Ammon's horn (tissue), 1 donor: Measurements from ENCODE around the gene CEBPG.
A peak's percentile ranks its signal among the peaks of the same experiment; 100 is the strongest.

Source experiments
- DNase-seq: peaks from one replicate; pipeline ENCODE4 v3.0.0-alpha.2; 2016; ENCODE audit warnings: low spot score

The CEBPG gene

DNA sequence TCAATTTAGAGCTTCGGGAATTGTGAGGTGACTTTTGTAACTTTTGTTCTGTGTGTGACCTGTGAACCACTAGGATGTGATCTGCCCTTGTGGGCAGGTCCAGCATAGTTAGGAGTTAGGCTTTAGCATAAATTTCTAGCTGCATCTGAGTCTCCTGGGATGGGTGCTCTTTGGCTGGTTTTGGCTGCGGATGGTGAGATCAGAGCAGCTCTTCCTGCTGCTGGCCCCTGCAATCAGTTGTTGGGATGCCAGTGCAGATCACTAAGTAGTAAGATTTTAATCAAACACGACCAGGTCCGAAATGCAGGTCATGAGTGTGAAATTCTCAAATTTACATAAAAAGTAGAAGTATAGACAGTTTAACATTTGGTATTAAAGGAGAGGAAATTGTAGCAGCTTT, 8.5 kb downstream of the CEBPG start:
- no peak for DNase-seq

- no peak for DNase-seq
Measured at GRCh38 chr19:33382982-33383381, 9.5 kb downstream of the CEBPG start.

- no peak for DNase-seq
Measured at GRCh38 chr19:33383720-33384292, 10.3 kb downstream of the CEBPG start.

DNA sequence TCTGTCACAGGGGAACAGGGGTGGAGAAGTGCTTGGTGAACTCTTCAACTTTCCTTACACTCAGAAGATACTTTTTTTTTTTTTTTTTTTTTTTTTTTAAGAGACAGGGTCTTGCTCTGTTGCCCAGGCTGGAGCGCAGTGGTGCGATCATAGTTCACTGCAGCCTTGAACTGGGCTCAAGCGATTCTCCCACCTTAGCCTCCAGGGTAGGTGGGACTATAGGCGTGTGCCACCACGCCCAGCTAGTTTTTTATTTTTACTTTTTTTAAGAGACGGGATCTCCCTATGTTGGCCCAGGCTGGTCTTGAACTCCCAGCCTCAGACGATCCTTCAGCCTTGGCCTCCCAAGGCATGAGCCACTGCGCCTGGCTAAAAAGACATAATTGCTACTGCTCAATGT, 11.5 kb downstream of the CEBPG start:
- no peak for DNase-seq

DNA sequence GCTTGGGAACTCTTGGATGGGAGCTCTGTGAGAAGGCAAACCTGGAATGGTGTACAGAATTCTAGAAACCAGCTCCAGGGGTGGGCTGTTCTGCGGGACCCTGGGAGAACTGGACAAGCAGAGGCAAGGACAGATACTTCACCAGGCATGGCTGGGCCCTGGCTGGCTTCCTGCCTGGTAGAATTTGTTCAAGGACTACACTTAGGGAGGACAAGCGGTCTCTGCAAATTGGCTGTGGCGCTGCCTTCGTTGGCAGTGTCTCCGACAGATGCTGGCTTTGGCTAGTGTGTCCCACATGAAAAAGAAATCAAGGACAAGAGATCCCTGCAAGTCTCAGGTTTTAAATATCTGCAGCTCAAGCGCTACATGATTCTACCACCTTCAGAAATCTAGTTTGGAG, 12.4 kb downstream of the CEBPG start:
- DNase-seq, result peak; percentile 51

DNA sequence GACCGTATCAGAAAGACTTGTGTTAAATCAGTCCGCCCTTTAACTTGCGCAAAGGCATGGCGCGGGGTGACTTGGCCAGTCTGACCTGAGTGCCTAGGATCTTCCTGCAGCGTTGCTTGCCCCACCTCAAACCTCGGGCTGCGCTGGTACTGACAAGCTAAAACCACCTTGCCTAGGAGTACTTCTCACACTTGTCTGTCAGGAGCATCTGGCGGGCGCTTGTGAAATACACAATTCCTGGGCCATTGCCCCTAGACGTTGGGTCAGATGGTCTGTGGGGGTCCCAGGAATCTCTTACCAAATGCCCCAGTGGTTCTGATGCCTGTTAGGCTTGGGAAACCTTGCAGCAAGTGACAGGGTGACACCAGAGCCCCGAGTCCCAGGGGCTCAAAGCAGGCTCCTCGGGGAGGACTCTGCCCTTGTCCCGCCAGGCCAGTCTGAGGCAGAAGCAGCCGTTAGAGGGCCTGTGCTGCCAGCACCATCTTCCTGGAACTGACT, 12.9 kb downstream of the CEBPG start:
- no peak for DNase-seq

- DNase-seq, result no peak
Measured at GRCh38 chr19:33387351-33388230, 14.1 kb downstream of the CEBPG start.

DNA sequence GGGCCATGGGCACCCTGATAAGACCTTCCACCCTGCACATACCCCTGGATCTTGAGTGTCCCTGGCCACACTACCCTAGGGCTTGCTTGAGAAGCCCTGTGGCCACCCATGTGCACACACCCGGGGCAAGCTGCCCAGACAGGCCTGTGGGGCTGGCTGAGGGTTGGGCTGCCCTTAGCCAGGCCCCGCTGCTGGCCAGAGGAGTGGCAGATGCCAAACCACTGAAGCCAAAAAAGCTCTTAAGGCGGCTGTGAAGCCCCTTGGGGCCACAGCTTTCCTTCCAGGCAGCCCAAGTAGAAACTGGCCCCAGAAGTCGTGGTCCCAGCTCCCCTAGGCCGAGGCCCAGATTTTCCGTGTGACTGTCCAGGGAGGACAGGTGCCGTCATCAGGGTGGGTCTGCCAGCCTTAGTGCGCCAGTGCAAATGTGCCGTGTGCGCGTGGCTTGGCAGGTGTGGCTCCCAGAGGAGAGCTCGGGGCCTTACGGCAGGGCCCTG, 14.8 kb downstream of the CEBPG start:
- DNase-seq, result no peak

DNA sequence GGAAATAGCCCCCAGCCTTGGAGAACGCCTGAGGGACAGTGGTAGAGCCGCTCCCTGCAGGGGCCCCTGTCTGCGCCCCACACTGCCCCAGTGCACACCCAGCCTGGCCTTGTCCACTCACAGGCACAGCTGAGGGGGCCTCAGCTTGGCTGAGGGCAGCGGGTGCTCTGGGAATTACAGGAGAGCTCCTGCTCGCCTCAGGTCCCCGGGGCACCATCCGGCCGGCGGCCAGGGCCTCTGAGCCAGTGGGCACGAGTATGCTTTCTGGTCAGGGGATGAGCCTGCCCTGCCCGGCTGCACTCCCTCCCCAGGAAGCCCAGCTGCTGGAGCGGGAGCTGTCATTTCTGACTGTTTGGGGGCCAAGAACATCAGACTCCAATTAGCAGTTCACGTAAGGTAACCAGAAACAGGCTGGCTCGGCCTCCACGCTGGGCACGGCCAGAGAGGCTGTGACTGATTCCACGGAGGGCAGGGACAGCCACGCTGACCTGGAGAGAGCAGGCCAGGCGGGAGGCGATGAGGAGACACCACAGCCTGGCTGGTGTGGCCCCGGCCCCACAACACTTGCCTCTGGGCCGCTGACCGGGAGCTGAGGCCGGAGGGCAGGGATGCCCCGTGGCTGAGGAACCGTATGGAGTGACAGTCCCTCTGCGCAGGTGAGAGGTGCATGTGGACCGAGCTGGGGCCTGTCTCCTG, 15.4 kb downstream of the CEBPG start:
- DNase-seq, result no peak

- no peak for DNase-seq
Measured at GRCh38 chr19:33389421-33390100, 16.1 kb downstream of the CEBPG start.

GRCh38 chr19:33390101-33390907, 16.8 kb downstream of the CEBPG start:
- DNase-seq, result no peak

- no peak for DNase-seq
Measured at GRCh38 chr19:33390908-33391630, 17.6 kb downstream of the CEBPG start.

DNA sequence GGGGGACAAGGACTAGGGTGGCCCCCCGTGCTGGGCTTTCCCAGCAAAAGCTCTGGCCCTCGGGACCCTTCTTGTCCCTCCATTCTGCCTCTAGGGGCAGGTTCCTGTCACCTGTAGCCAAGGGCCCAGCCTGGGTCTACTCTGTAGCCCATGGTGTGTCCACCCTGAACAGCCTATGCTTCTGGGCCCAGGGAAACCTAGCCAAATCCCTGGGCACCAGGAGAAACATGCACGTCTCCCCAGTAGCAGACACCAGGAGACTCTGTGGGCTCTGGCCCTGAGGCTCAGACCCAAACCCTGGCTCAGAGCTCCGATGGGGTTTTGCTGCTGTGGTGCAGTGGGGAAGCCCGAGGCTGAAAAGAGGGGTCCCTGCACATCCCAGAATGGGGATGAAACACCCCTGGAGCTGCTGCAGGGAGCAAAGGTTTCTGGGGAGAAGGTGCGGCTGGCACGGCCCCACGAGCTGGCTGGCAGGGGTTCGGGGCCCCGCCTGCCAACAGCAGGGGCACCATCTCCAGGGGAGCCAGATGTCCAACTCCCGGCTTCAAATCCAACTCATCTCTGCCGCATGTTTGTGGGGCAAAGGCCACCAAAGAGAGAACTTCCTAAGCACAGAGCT, 18.2 kb downstream of the CEBPG start:
- DNase-seq, result no peak

- no peak for DNase-seq
Measured at GRCh38 chr19:33392341-33393285, 19.1 kb downstream of the CEBPG start.

GRCh38 chr19:33393286-33394005, 19.9 kb downstream of the CEBPG start:
- no peak for DNase-seq

DNA sequence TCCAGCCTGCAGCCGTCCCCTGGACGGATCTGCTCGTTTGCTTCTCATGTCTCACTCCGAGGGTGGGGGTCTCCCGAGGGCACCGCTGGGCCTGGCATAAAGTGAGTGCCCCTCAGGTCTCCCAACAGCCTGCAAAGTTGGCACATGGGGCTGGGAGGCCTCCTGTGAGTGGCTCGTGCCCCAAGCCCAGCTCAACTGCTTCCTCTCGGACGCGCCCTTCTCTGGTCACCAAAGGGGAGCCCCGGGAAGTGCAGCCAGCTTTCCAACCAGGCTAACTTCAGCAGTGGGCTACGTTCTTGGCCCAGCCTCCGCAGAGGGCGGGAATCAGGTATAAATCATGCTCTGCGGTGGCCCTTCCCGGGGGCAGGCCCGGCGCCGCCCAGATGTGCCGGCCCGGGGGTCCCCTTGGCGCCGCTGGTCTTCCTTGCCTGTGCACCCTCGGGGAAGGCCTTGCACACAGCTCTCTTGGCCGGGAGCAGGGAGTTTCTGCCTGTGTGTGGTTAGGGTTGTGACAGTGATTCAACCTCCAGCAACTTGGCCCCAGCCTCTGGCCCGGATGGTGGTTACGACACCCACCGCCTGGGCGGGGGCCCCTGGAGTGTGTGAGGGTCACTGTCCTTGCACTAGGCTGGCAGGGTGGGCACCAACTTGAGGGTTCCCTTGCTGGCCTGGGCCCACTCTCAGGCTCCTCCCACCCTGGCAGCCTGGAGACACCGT, 20.7 kb downstream of the CEBPG start:
- no peak for DNase-seq

GRCh38 chr19:33394723-33395560, 21.4 kb downstream of the CEBPG start:
- DNase-seq, result no peak
